Stimulated activated CD4-positive, alpha-beta T cell treated with anti-CD3 and anti-CD28 coated beads, Interleukin-12 subunit alpha, Interleukin-12 subunit beta, amount 100 ng/mL, for 4 hours (primary cell): ENCODE measurements around the gene RNASE7.

Experiments used
- DNase-seq: peaks from one replicate; pipeline ENCODE4 v3.0.0-alpha.2; 2020

Gene RNASE7

GRCh38 chr14:21088687-21089086 lies 46.5 kb downstream of the RNASE7 start:
- no peak for DNase-seq

GRCh38 chr14:21089271-21089670 lies 47.1 kb downstream of the RNASE7 start:
- DNase-seq: no peak

- DNase-seq: no peak
These were observed 47.7 kb downstream of the RNASE7 start for GRCh38 chr14:21089877-21090193.

- no peak for DNase-seq
These were observed 48.2 kb downstream of the RNASE7 start for GRCh38 chr14:21090194-21090939.

- DNase-seq: no peak
These were observed 48.9 kb downstream of the RNASE7 start for GRCh38 chr14:21090940-21091663.

- DNase-seq: no peak
These were observed 49.7 kb downstream of the RNASE7 start for GRCh38 chr14:21091821-21092272.

- peak; percentile 96 for DNase-seq
These were observed 50.3 kb downstream of the RNASE7 start for GRCh38 chr14:21092273-21093011.

- DNase-seq: no peak
These were observed 50.9 kb downstream of the RNASE7 start for GRCh38 chr14:21093018-21093417.
